ENCODE data around the gene HOXA3. TPM values are rescaled to one million over a fixed set of nuclear protein-coding genes. Genes with fewer than 3 reads are reported as not detected.

The HOXA3 gene
- total RNA-seq, 1 donor from 2014 or later = not detected

GRCh38 chr7:27172823-27173510 lies 20.6 kb upstream of the HOXA3 start:
- TF ChIP-seq CTCF (IDR thresholded peaks at IDR 0.05; ENCODE audit: insufficient read depth, low read depth, low read length) = no peak
- peak; percentile 92 for TF ChIP-seq EZH2 (IDR thresholded peaks at IDR 0.05; ENCODE audit: insufficient read depth, low read length)
- Histone ChIP-seq H3K4me1 (ENCODE audit: insufficient read depth, low read length) (peaks cover 5% of the 10 kb centered on the region), H3K9me3 (ENCODE audit: insufficient read depth, low read depth, low read length) (peaks cover 16% of the 10 kb centered on the region), H3K9ac (ENCODE audit: low read length) (no peak overlapping the region), H3K4me3 (ENCODE audit: insufficient read depth, low read depth, low read length) (no peak overlapping the region), H3K79me2 (ENCODE audit: insufficient read depth, low read length) (no peaks in the 10 kb centered on the region), H3K4me2 (ENCODE audit: low read length) (peak overlapping the region; percentile 63), H4K20me1 (ENCODE audit: insufficient read depth, low read length) (peaks cover 6% of the 10 kb centered on the region), H3K27me3 (ENCODE audit: insufficient read depth, low read length) (peaks cover 92% of the 10 kb centered on the region), H3K27ac (ENCODE audit: low read depth, low read length) (no peak overlapping the region), H2AFZ (ENCODE audit: low read depth, low read length) (no peak overlapping the region), H3K36me3 (ENCODE audit: insufficient read depth, low read length) (no peaks in the 10 kb centered on the region)
- FAIRE-seq = no peak
- no peaks in the 10 kb centered on the region for H3K36me3 Mint-ChIP-seq (ENCODE audit: low read depth, unreplicated experiment)
- H3K27me3 Mint-ChIP-seq (ENCODE audit: low read depth, unreplicated experiment) = peaks cover 70% of the 10 kb centered on the region
- H3K4me1 Mint-ChIP-seq (ENCODE audit: low read depth, unreplicated experiment) = no peaks in the 10 kb centered on the region
- H3K4me3 Mint-ChIP-seq (ENCODE audit: unreplicated experiment) = no peak overlapping the region
- H3K9me3 Mint-ChIP-seq (ENCODE audit: unreplicated experiment) = peaks cover 30% of the 10 kb centered on the region
- no peak for DNase-seq (ENCODE audit: low read depth)
- no peak overlapping the region for H3K27ac Mint-ChIP-seq (ENCODE audit: unreplicated experiment)

GRCh38 chr7:27172315-27172774 lies 20.0 kb upstream of the HOXA3 start:
- H3K4me1 ChIP-seq (ENCODE audit: insufficient read depth, low read length) = peaks cover 5% of the 10 kb centered on the region
- FAIRE-seq (no peak), DNase-seq (ENCODE audit: low read depth) (no peak)
- no peaks in the 10 kb centered on the region for H3K4me1 Mint-ChIP-seq (ENCODE audit: low read depth, unreplicated experiment)
- H3K27ac Mint-ChIP-seq (ENCODE audit: unreplicated experiment) = peak overlapping the region; percentile 80
- no peaks in the 10 kb centered on the region for H3K36me3 Mint-ChIP-seq (ENCODE audit: low read depth, unreplicated experiment)
- H4K20me1 ChIP-seq (ENCODE audit: insufficient read depth, low read length) = peaks cover 6% of the 10 kb centered on the region
- no peak overlapping the region for H3K4me2 ChIP-seq (ENCODE audit: low read length)
- no peak overlapping the region for H3K9ac ChIP-seq (ENCODE audit: low read length)
- peaks cover 16% of the 10 kb centered on the region for H3K9me3 ChIP-seq (ENCODE audit: insufficient read depth, low read depth, low read length)
- no peak overlapping the region for H2AFZ ChIP-seq (ENCODE audit: low read depth, low read length)
- H3K27ac ChIP-seq (ENCODE audit: low read depth, low read length) = no peak overlapping the region
- H3K79me2 ChIP-seq (ENCODE audit: insufficient read depth, low read length) = no peaks in the 10 kb centered on the region
- H3K27me3 Mint-ChIP-seq (ENCODE audit: low read depth, unreplicated experiment) = peaks cover 70% of the 10 kb centered on the region
- H3K9me3 Mint-ChIP-seq (ENCODE audit: unreplicated experiment) = peaks cover 30% of the 10 kb centered on the region
- no peaks in the 10 kb centered on the region for H3K36me3 ChIP-seq (ENCODE audit: insufficient read depth, low read length)
- TF ChIP-seq EZH2 (IDR thresholded peaks at IDR 0.05; ENCODE audit: insufficient read depth, low read length) (no peak), CTCF (IDR thresholded peaks at IDR 0.05; ENCODE audit: insufficient read depth, low read depth, low read length) (no peak)
- no peak overlapping the region for H3K4me3 Mint-ChIP-seq (ENCODE audit: unreplicated experiment)
- H3K4me3 ChIP-seq (ENCODE audit: insufficient read depth, low read depth, low read length) = no peak overlapping the region
- H3K27me3 ChIP-seq (ENCODE audit: insufficient read depth, low read length) = peaks cover 92% of the 10 kb centered on the region
